Measurements from ENCODE around the gene ADARB2. TPM values are rescaled to one million over a fixed set of nuclear protein-coding genes. Genes with fewer than 3 reads are reported as not detected.

ADARB2 gene
- total and polyA plus RNA-seq, 4 donors: 0.22 to 1.3 (median 0.55) TPM

GRCh38 chr10:1531883-1532597 lies 205.3 kb downstream of the ADARB2 start:
- ATAC-seq (ENCODE audit: insufficient read depth, low FRiP score): no peak
- H3K9ac ChIP-seq (ENCODE audit: insufficient read depth in 1 of 2, low read length in 2 of 2): no peak overlapping the region
- TF ChIP-seq CTCF (IDR thresholded peaks at IDR 0.05; ENCODE audit: control extremely low read depth, extremely low read depth): no peak
- no peak overlapping the region for H3K4me3 ChIP-seq
- H3K36me3 ChIP-seq (ENCODE audit: control insufficient read depth in 4 of 4, insufficient read depth in 4 of 4, low read length in 4 of 4): no peaks in the 10 kb centered on the region
- no peaks in the 10 kb centered on the region for H3K4me1 ChIP-seq (ENCODE audit: control insufficient read depth in 5 of 5, insufficient read depth in 5 of 5, low read length in 5 of 5)
- 72 to 86% methylated on average over 18 of the region's 18 CpGs for WGBS, 2 donors
- no peak overlapping the region for H3K27ac ChIP-seq (ENCODE audit: low read depth in 1 of 2, low read length in 1 of 2)
- no peaks in the 10 kb centered on the region for H3K9me3 ChIP-seq (ENCODE audit: control insufficient read depth in 4 of 4, insufficient read depth in 3 of 4, low read length in 3 of 4)
- no peak for DNase-seq
- H3K27me3 ChIP-seq (ENCODE audit: control insufficient read depth in 3 of 3, insufficient read depth in 3 of 3, low read length in 2 of 3): peaks cover 0 to 4% (median 0%) of the 10 kb centered on the region in 3 donors

DNA sequence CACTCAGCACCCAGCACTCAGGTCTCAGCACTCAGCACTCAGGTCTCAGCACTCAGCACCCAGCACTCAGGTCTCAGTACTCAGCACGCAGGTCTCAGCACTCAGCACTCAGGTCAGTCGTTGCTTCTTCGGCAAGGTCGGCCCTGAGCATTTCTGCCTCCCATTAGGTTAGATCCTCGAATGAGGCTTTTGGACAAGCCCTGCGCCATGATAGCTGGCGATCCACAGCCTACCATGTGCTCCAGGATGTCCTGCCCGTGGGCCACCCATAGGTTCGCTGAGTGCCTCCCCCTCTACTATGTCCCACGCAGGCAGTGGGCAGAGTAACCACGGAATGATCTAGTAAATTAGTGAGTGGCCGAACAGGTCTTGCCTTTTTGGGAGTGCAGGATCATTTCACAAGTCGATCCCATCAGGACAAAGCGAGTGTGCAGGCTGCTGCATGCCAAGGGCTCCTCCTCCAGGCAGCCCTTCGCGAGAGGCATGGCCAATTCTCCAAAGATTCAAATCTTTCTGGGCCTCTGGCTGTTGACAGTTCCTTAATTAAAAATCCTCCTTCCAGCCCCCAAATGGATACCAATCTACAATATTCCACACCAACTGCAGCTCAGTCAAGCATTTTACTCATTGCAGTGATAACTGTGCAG lies 206.3 kb downstream of the ADARB2 start:
- Histone ChIP-seq H3K9me3 (ENCODE audit: control insufficient read depth in 4 of 4, insufficient read depth in 3 of 4, low read length in 3 of 4) (peaks cover 0 to 3% (median 0%) of the 10 kb centered on the region in 4 donors), H3K27ac (ENCODE audit: low read depth in 1 of 2, low read length in 1 of 2) (no peak overlapping the region), H3K4me3 (no peak overlapping the region), H3K27me3 (ENCODE audit: control insufficient read depth in 3 of 3, insufficient read depth in 3 of 3, low read length in 2 of 3) (peaks cover 0 to 4% (median 0%) of the 10 kb centered on the region in 3 donors), H3K4me1 (ENCODE audit: control insufficient read depth in 5 of 5, insufficient read depth in 5 of 5, low read length in 5 of 5) (peaks cover 0 to 4% (median 0%) of the 10 kb centered on the region in 5 donors), H3K36me3 (ENCODE audit: control insufficient read depth in 4 of 4, insufficient read depth in 4 of 4, low read length in 4 of 4) (no peaks in the 10 kb centered on the region), H3K9ac (ENCODE audit: insufficient read depth in 1 of 2, low read length in 2 of 2) (no peak overlapping the region)
- no peak for TF ChIP-seq CTCF (IDR thresholded peaks at IDR 0.05; ENCODE audit: control extremely low read depth, extremely low read depth)
- DNase-seq (no peak), ATAC-seq (ENCODE audit: insufficient read depth, low FRiP score) (no peak)
- WGBS, 2 donors: 88 to 94% methylated on average over 16 of the region's 16 CpGs

DNA sequence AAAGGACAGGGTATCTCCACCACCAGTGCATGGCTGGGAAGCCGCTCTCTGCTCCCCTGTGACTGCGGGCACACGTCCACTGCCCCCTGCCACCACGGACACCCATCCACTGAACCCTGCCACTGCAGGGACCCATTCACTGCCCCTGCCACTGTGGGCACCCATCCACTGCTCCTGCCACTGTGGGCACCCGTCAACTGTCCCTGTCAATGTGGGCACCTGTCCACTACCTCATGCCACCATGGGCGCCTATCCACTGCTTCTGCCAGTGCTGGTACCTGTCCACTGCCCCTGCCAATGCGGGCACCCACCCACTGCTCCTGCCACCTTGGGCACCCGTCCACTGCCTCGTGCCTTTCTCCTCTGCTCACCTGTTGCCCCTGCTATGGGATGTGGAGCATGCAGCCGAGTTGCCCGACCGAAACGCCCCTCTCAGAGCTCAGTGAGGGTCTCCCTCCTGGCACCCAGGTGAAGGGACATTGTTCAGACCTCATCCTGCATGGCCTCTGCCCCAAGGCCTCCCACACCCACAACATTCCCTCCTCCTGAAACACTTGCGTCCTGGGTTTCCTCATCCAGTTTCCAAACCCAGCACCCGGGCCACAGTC lies 207.4 kb downstream of the ADARB2 start:
- ATAC-seq (ENCODE audit: insufficient read depth, low FRiP score): no peak
- Histone ChIP-seq H3K9ac (ENCODE audit: insufficient read depth in 1 of 2, low read length in 2 of 2) (no peak overlapping the region), H3K27ac (ENCODE audit: low read depth in 1 of 2, low read length in 1 of 2) (no peak overlapping the region), H3K27me3 (ENCODE audit: control insufficient read depth in 3 of 3, insufficient read depth in 3 of 3, low read length in 2 of 3) (peaks cover 0 to 6% (median 0%) of the 10 kb centered on the region in 3 donors), H3K4me1 (ENCODE audit: control insufficient read depth in 5 of 5, insufficient read depth in 5 of 5, low read length in 5 of 5) (peaks cover 0 to 10% (median 0%) of the 10 kb centered on the region in 5 donors), H3K36me3 (ENCODE audit: control insufficient read depth in 4 of 4, insufficient read depth in 4 of 4, low read length in 4 of 4) (no peaks in the 10 kb centered on the region), H3K9me3 (ENCODE audit: control insufficient read depth in 4 of 4, insufficient read depth in 3 of 4, low read length in 3 of 4) (peaks cover 0 to 3% (median 0%) of the 10 kb centered on the region in 4 donors), H3K4me3 (no peak overlapping the region)
- no peak for TF ChIP-seq CTCF (IDR thresholded peaks at IDR 0.05; ENCODE audit: control extremely low read depth, extremely low read depth)
- no peak for DNase-seq
- 92 to 96% methylated on average over 15 of the region's 15 CpGs for WGBS, 2 donors
